T-helper 22 cell (primary cell): ENCODE data around the gene HSPH1.

ENCODE experiments used
- DNase-seq: peaks from one replicate; pipeline ENCODE4 v3.0.0-alpha.2; 2020; ENCODE audit warnings: low read depth

The HSPH1 gene

GRCh38 chr13:31096654-31097302 lies 64.9 kb downstream of the HSPH1 start:
- no peak for DNase-seq

GRCh38 chr13:31094331-31095015 lies 67.2 kb downstream of the HSPH1 start:
- no peak for DNase-seq

GRCh38 chr13:31093145-31093885 lies 68.4 kb downstream of the HSPH1 start:
- no peak for DNase-seq

- DNase-seq, result no peak
These were observed 69.1 kb downstream of the HSPH1 start for GRCh38 chr13:31092646-31093045.

GRCh38 chr13:31090961-31091624 lies 70.6 kb downstream of the HSPH1 start:
- no peak for DNase-seq

- no peak for DNase-seq
These were observed 71.6 kb downstream of the HSPH1 start for GRCh38 chr13:31090096-31090495.

GRCh38 chr13:31089649-31090048 lies 72.1 kb downstream of the HSPH1 start:
- DNase-seq, result no peak

- DNase-seq, result no peak
These were observed 72.8 kb downstream of the HSPH1 start for GRCh38 chr13:31088826-31089420.
